Activated CD4-positive, CD25-positive, alpha-beta regulatory T cell (primary cell): ENCODE measurements around the gene MZF1.
"Not testable (repeated sequence)": the region's sequence is repeated elsewhere in the genome, so short reads cannot be mapped to it uniquely, and the experiment has no call there.

Experiments used
- DNase-seq, 4 experiments: peaks; one replicate each; lab custom pipeline; 2025; lab: John Stamatoyannopoulos, UW

MZF1 gene

GRCh38 chr19:58555369-58555885 is 17.7 kb downstream of the MZF1 start:
- DNase-seq: no peak

GRCh38 chr19:58554494-58555368 is 18.4 kb downstream of the MZF1 start, which contains the start of gene CHMP2A:
TSS of gene CHMP2A (minus strand) at chr19:58555105. CDS start at chr19:58554212, 893 bp downstream.
- DNase-seq: no peak

DNA sequence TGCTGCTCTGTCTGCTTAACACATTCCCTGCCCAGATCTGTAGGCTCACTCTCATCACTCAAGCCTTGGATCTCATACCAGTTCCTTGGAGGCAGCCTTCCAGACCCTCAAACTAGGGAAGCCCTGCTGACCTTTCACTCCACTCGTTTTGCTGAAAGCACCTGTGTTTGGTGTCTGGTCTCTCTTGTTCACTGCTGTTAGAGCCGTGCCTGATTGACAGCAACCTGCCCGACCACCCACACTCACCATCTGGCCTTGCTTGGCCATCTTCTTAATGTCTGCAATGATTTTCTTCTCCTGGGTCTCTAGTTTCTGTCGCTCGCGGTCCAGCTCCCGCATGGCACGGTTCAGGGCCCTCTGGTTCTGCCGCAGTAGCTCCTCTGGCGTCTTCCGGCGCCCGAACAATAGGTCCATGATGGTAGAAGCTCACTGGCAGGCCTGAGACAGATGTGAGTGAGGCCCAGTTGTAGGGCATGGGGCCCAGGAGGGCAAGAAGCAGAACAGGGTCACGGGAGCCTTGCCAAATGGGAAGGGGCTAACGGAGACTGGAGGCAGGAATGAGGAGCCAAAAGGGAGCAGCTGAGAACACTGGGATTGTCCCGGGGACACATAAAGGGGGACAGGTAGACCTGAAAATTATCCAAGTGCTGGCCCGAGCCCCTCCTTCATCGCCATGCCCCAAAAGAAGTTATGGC is 19.2 kb downstream of the MZF1 start:
- DNase-seq: no peak

DNA sequence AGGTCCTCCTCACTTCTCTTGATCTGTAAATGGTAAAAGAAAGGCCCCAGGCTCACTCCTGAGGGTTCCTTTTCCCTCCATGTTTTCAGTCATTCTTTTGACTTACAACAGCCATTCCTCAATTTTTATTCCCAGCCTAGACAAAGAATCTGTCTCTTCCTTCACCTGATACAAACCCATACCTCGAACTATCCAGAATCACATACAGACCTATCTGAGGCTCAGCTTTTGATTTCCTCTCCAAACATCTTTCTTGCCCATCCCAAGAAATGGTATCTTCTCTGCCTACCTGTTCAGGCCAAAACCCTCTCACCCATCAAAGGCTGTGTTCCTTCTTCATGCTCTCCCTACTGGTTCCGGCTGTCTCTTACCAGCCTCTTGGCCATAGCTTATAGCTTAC is 20.5 kb downstream of the MZF1 start:
- no peak for DNase-seq

DNA sequence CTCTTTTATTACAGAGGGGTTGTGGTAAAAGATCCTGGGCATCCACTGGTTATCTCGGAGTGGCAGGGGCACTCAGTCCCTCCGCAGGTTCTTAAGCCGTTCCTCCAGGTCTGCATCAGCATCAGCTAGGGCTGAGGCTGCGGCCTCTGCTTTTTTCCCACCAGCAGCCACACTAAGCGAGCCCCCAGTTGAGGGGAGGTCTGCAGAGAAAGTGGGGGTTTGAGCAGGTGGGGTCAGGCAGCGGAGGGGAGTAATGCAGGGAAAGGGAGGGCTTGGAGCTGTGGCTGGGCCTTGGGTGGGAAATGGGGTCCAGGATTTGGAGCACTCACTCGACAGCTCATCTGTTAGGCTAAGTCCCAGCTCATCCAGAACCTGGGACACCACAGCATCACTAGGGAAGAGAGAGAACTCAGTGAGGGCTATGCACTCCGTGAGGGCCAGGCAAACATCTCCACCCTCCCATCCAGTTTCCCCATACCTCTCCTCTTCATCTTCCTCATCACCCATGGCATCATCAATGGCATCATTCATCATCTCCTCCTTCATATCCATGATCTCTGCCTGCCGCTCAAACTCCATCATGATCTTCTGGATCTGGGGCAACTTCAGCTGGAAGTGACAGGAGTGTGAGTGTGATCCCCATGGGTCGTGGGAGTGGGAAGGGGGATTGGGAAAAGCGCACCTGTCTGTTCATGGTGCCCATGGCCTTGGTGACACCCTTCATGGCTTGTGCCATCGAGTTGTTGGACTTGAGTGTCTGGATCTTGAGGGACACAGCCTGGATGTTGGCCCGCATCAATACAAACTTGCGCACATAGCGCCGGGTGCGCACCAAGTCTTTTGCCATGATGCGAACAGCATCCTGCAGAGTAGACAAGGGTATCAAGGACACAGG is 21.3 kb downstream of the MZF1 start:
- DNase-seq: no peak

DNA sequence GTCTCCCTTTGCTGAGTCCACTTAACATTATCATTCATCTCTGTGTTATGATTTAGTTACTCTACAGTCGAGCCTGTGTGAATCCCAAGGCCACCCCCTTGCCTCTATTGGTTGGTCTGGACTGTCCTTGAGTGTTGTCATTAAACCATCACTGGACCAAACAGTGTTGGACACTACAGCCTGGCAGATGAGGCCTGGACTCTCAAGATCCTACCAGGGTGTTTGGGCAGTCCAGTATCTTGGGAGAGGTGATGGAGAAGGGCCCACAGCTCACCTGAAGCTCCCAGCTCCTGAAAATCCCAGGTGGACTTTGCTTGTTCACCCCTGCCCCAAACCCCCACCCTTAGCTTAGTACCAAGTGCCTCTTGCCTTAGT is 22.0 kb downstream of the MZF1 start:
- no peak for DNase-seq

GRCh38 chr19:58550362-58551122 is 22.6 kb downstream of the MZF1 start:
- DNase-seq: no peak

- DNase-seq: no peak
These were observed 23.3 kb downstream of the MZF1 start for GRCh38 chr19:58549664-58550361.

DNA sequence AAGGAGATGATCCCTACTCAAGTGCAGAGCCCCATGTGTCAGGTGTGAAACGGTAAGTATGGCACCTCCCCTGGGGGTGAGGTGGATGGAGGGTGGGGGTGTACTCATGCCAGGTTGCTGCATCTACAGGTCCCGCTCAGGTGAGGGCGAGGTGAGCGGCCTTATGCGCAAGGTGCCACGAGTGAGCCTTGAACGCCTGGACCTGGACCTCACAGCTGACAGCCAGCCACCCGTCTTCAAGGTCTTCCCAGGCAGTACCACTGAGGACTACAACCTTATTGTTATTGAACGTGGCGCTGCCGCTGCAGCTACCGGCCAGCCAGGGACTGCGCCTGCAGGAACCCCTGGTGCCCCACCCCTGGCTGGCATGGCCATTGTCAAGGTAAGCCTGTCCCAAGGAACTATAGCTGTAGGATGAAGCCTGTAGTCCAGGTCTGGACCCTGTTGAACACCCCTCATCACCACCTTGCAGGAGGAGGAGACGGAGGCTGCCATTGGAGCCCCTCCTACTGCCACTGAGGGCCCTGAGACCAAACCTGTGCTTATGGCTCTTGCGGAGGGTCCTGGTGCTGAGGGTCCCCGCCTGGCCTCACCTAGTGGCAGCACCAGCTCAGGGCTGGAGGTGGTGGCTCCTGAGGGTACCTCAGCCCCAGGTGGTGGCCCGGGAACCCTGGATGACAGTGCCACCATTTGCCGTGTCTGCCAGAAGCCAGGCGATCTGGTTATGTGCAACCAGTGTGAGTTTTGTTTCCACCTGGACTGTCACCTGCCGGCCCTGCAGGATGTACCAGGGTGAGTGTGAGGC is 24.1 kb downstream of the MZF1 start:
- DNase-seq: no peak

GRCh38 chr19:58547323-58548312 is 25.5 kb downstream of the MZF1 start:
- DNase-seq: no peak

- no peak for DNase-seq
These were observed 27.1 kb downstream of the MZF1 start for GRCh38 chr19:58546019-58546530.

DNA sequence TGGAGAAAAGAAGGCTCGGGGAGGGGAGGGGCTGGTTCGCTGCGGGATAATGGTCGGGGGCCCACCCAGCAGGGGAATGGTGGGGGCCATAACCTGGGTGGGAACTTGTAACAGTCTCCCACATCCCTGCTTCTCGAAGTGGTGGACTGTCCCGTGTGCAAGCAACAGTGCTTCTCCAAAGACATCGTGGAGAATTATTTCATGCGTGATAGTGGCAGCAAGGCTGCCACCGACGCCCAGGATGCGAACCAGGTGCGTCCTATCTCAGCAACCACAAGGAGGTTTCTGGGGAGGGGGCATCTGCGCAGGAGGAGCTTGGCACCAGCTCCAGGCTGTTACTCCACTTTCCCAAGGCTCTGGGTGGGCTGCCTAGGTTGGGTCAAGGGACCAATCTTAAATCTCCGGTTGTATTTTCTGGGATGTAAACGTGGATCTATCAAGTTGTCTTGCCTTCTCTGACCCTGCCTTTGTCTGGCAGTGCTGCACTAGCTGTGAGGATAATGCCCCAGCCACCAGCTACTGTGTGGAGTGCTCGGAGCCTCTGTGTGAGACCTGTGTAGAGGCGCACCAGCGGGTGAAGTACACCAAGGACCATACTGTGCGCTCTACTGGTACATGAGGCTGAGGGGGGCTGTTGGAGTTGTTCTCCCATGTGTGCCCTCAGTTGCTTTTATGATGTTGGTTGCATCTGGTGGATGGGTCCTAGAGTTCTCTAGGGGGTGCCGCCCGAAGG is 27.7 kb downstream of the MZF1 start:
- DNase-seq: no peak

DNA sequence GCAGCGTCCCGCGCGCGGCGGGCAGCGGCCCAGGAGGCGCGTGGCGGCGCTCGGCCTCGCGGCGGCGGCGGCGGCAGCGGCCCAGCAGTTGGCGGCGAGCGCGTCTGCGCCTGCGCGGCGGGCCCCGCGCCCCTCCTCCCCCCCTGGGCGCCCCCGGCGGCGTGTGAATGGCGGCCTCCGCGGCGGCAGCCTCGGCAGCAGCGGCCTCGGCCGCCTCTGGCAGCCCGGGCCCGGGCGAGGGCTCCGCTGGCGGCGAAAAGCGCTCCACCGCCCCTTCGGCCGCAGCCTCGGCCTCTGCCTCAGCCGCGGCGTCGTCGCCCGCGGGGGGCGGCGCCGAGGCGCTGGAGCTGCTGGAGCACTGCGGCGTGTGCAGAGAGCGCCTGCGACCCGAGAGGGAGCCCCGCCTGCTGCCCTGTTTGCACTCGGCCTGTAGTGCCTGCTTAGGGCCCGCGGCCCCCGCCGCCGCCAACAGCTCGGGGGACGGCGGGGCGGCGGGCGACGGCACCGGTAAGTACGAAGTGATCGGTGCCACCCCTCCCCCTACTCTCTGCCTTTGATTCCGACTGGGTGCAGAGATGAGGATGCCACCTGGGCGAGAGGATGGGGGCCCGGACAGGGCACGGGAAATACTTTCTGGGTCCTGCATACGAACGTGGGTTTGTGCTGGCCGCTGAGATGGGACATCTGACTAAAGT is 28.4 kb downstream of the MZF1 start:
- DNase-seq: no peak

GRCh38 chr19:58543826-58544590 is 29.1 kb downstream of the MZF1 start, which contains the start of gene TRIM28:
TSS of gene TRIM28 (plus strand) at chr19:58544064. CDS start at chr19:58544758, 694 bp downstream.
- DNase-seq: no peak

DNA sequence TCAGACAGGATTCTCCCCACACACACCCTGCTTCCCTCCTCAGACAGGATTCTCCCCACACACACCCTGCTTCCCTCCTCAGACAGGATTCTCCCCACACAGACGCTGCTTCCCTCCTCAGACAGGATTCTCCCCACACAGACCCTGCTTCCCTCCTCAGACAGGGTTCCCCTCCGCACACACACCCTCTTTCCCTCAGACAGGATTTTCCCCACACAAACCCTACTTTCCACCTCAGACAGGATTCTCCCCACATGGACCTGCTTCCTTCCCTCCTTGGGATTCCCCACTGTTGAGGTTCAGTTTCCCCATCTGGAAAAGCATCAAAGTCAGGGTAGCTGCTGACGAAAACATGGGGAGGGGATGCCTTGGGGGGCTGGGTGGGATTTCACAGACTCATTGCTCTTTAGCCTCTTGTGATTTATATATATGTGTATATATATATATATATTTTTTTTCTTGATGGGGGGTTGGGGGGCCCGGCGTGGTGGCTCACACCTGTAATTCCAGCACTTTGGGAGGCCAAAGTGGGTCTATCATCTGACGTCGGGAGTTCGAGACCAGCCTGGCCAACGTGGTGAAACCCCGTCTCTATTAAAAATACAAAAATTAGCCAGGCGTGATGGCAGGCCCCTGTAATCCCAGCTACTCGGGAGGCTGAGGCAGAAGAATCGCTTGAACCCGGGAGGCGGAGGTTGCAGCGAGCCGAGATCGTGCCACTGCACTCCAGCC is 30.3 kb downstream of the MZF1 start:
- not testable (repeated sequence) for DNase-seq
